ENCODE data around the gene HS3ST5.

The HS3ST5 gene, protein sequence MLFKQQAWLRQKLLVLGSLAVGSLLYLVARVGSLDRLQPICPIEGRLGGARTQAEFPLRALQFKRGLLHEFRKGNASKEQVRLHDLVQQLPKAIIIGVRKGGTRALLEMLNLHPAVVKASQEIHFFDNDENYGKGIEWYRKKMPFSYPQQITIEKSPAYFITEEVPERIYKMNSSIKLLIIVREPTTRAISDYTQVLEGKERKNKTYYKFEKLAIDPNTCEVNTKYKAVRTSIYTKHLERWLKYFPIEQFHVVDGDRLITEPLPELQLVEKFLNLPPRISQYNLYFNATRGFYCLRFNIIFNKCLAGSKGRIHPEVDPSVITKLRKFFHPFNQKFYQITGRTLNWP
- 0 reads per million in 9 experiments for total RNA-seq

DNA sequence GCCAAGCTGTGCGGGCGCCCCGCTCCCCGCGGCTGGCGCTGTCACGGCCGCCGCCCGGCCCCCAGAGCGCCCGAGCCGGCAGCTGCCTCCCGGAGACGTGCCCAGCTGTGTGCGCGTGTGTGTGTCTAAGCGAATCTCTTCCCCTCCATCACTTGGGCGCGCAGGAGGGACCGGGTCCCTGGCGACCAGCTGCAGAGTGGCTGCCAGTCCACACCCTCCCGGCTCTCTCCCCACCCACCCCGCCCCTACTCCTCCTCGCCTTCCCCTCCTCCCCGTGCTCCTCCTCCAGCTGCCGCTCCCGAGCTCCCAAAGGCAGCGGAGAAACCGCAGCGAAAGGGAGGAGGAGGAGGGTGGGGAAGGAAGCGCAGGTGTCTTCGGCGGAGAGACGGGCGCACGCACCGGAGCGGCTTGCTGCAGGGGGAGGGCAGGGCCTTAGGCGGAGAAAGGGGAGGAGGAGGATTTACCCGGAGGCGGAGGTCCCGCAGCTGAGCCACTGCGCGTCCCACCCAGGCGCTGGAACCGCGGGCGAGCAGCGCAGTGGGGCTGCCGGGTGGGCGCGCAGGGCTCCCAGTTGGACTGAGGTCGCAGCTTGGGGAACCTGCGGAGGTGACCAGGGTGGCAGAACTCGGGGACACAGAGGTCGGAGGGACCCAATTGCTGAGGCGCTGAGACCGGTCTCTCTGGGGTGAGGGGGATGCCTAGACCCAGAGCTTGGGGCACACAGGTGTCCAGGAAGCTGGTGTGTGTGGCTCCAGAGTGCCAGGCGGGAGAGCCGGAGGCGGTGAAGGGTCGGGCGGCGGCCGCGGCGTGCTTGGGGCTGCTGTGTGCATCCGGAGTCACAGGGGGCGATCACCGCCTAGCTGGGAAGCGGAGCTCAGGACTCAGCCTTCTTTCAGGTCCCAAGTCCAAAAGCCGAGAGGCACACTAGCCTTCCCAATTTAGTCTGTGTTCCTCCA, at the start of gene HS3ST5:
HS3ST5 (minus strand) TSS at position 198 of the 956 bp plus-strand sequence. CDS start 280,178 bp downstream, outside the sequence.
- ATAC-seq (replicated peaks) (no peak), DNase-seq (no peak)
- no peaks in the 10 kb centered on the region for H3K9me3 Mint-ChIP-seq
- no peak within 1 kb of the TSS for H3K4me3 Mint-ChIP-seq
- H3K27me3 Mint-ChIP-seq, result peaks cover 13 to 23% of the 10 kb centered on the region in 2 donors
- no peaks in the 10 kb centered on the region for H3K36me3 Mint-ChIP-seq (ENCODE audit: insufficient read depth)
- H3K27ac Mint-ChIP-seq, result no peak within 1 kb of the TSS
- no peaks in the 10 kb centered on the region for H3K4me1 Mint-ChIP-seq (ENCODE audit: low read depth in 2 of 2)

DNA sequence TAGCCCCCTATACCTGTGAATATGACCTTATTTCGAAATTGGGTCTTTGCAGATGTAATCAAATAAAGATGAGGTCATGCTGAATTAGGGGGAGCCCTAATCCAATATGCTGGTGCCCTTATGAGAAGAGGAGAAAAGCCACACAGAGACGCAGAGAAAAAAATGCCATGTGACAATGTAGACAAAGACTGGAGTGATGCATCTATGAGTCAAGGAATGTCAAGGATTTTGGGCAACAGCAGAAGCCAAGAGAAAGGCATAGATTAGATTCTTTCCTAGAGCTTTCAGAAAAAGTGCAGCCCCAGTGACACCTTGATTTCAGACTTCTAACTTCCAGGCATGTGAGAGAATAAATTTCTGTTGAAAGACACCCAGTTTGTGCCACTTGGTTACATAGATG, 47.4 kb upstream of the HS3ST5 start:
- Mint-ChIP-seq H3K27ac (no peak overlapping the region), H3K9me3 (peaks cover 0 to 16% of the 10 kb centered on the region in 2 donors), H3K27me3 (no peaks in the 10 kb centered on the region), H3K36me3 (ENCODE audit: insufficient read depth) (no peaks in the 10 kb centered on the region), H3K4me1 (ENCODE audit: low read depth in 2 of 2) (no peaks in the 10 kb centered on the region), H3K4me3 (no peak overlapping the region)
- no peak for ATAC-seq (replicated peaks)
- no peak for DNase-seq

DNA sequence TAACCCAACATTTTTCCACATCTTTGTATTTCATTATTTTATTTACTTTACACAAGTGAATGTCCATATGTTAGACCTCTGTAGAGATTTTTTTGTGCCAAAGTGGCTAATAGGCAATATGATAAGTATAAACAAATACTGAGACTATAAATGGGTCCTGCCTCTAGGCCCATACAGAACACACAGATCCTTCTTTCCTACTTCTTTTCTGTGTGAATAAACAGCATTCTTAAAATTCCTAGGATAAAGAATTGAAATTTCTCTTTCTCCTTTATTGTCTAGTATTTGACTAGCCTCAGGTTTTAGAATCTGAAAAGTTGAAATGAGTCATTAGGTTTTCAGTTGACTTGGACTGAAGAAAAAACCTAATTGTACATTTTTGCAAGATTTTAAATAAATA, 46.3 kb upstream of the HS3ST5 start:
- Mint-ChIP-seq H3K36me3 (ENCODE audit: insufficient read depth) (no peaks in the 10 kb centered on the region), H3K27me3 (no peaks in the 10 kb centered on the region), H3K9me3 (peaks cover 0 to 11% of the 10 kb centered on the region in 2 donors), H3K4me1 (ENCODE audit: low read depth in 2 of 2) (no peaks in the 10 kb centered on the region), H3K27ac (no peak overlapping the region), H3K4me3 (no peak overlapping the region)
- ATAC-seq (replicated peaks) (no peak), DNase-seq (no peak)

DNA sequence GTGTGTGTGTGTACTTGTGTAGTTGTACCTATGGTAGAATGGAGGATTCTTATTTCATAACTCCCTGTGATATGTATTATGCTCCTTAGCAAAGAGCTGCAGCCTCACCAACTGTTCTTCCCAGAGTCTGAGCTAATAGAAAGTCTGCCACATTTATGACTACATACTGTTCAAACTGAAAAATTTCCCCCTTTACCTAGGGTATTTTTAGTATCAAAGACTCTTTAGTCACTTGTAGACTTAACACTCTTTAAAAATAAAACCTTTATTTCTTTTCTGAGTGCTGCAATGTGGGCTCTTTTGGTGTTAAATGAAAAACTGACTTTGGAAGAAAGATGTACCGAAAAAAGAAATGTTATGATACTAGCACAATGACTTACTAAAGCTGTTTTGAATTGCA, 39.6 kb upstream of the HS3ST5 start:
- Mint-ChIP-seq H3K4me3 (no peak overlapping the region), H3K4me1 (ENCODE audit: low read depth in 2 of 2) (no peaks in the 10 kb centered on the region), H3K36me3 (ENCODE audit: insufficient read depth) (no peaks in the 10 kb centered on the region), H3K9me3 (peaks cover 7% of the 10 kb centered on the region in 2 donors), H3K27me3 (no peaks in the 10 kb centered on the region), H3K27ac (no peak overlapping the region)
- ATAC-seq (replicated peaks) (no peak), DNase-seq (no peak)

DNA sequence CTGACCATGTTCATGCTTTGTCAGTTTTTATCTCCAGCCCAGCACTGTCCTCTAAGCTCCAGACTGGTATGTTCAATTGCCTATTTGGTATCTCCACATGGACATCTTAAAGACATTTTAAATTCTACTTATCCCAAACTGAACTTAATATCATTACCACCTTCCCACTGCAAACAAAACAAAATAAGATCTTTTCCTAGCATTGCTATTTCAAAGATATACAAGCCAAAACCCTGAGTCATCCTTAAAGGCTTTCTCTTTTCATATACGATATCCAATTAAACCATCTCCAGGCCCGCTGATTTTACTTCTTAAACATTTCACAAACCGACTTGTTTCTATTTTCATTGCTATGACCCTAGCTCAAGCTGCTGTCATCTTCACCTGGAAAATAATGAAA, 35.1 kb upstream of the HS3ST5 start:
- H3K4me1 Mint-ChIP-seq (ENCODE audit: low read depth in 2 of 2), result no peaks in the 10 kb centered on the region
- DNase-seq (no peak), ATAC-seq (replicated peaks) (no peak)
- H3K9me3 Mint-ChIP-seq, result peaks cover 7% of the 10 kb centered on the region in 2 donors
- no peaks in the 10 kb centered on the region for H3K27me3 Mint-ChIP-seq
- H3K36me3 Mint-ChIP-seq (ENCODE audit: insufficient read depth), result no peaks in the 10 kb centered on the region
- H3K4me3 Mint-ChIP-seq, result no peak overlapping the region
- no peak overlapping the region for H3K27ac Mint-ChIP-seq

DNA sequence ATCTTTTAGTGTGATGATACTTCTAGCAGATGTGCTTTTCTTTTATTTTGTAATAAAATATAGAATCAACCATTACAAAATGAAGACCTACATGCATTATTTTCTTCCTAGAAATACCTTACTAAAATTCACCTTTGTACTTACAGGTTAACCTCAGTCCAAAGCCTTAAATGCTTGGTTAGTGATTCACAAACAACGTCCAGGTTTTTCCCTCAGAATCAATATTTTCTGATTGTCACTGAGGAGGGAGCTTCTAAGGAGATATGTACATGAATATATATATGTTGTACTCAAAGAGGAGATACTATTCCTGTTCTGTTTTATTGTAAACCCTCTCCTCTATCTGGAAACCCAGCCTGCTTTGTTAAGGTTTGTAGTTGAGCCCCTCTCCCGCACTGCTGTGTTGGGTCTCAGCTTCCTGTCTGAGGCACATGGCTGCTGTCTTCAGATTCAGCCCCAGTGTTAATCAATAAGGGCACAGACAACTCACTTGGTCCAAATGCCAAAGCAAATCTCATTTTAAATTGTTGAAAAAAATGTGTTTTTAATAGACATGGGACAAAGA, 33.9 kb upstream of the HS3ST5 start:
- Mint-ChIP-seq H3K9me3 (peaks cover 7 to 12% of the 10 kb centered on the region in 2 donors), H3K27me3 (no peaks in the 10 kb centered on the region), H3K27ac (no peak overlapping the region), H3K4me1 (ENCODE audit: low read depth in 2 of 2) (no peaks in the 10 kb centered on the region), H3K36me3 (ENCODE audit: insufficient read depth) (no peaks in the 10 kb centered on the region), H3K4me3 (no peak overlapping the region)
- ATAC-seq (replicated peaks) (no peak), DNase-seq (no peak)

DNA sequence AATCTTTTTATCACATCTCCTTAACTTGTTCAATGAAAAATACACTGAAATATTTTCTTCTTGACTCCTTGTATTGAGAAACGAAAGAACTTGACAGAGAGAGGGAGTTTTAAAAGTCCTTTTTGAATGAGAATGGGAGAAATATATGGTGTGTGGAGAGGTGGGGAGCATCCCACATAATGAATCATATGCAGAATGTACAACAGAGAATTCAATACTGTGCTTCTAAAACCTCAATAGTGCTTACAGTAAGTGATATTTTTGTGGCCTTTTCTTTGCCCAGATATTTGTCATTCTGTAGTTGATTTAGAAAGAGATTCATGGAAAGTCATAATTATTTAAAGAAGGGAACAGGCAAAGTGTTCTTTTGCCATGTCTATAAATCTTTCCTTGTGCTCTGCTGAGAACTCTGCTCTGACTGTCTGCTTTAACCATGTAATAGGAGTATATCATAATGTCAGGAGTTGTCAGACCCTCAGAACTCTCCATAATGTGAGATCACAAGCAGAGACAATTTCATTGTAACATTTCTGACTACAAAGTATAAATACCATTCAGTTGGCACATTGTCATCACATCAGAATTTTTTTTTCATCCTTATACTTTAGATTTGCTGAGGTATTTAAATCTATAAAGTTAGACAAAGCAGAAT, 32.8 kb upstream of the HS3ST5 start:
- H3K27ac Mint-ChIP-seq, result no peak overlapping the region
- peaks cover 7 to 12% of the 10 kb centered on the region in 2 donors for H3K9me3 Mint-ChIP-seq
- no peaks in the 10 kb centered on the region for H3K27me3 Mint-ChIP-seq
- H3K4me3 Mint-ChIP-seq, result no peak overlapping the region
- no peak for ATAC-seq (replicated peaks)
- DNase-seq, result no peak
- no peaks in the 10 kb centered on the region for H3K36me3 Mint-ChIP-seq (ENCODE audit: insufficient read depth)
- no peaks in the 10 kb centered on the region for H3K4me1 Mint-ChIP-seq (ENCODE audit: low read depth in 2 of 2)

DNA sequence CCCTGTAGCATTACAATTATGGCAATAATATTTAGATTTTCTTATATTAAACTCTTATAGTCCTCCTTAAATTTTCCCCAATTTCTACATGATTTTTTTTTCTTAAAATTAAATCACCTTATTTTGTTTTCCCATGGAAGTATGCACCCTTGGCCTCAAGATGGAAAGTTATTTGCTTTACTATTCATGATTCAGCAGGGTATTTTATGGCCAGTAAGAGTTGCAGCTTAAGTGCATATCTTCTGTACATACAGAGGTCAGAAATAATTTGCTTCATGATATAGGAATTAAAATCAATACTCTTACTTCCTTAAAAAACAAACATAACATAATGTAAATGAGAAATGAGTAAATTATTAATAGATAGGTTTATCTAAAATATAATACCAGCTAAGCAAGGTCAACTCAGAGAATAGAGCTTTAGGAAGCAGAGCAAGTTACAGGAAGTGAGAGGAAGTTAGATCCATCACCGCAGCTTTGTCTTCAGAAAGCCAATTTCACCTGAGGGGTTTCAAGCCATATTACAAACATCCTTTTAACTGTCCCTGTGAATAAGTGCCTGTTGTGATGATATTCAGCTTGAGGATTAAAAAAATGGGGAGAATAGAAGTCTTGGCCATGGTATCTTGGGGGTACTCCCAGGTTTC, 24.6 kb upstream of the HS3ST5 start:
- H3K4me3 Mint-ChIP-seq, result no peak overlapping the region
- no peaks in the 10 kb centered on the region for H3K27me3 Mint-ChIP-seq
- peaks cover 0 to 7% of the 10 kb centered on the region in 2 donors for H3K9me3 Mint-ChIP-seq
- H3K36me3 Mint-ChIP-seq (ENCODE audit: insufficient read depth), result no peaks in the 10 kb centered on the region
- no peaks in the 10 kb centered on the region for H3K4me1 Mint-ChIP-seq (ENCODE audit: low read depth in 2 of 2)
- H3K27ac Mint-ChIP-seq, result no peak overlapping the region
- no peak for ATAC-seq (replicated peaks)
- DNase-seq, result no peak

DNA sequence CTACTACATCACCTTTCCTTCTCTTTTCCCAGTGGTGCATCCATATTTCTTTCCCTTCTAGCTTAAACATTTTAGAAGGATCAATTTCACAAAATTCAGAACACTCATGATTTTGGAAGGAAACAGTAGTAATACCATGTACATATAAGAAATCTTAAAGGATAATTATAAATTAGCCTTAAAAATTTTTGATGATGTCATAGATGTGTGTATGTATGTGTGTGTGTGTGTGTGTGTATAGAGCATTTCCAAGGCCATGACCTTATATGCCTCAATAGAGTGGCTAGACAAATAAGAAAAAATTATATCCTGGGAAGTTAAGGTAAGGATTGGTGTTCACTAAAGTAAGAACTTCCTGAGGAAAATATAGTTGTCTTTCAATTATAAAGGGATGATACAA, 24.1 kb upstream of the HS3ST5 start:
- H3K9me3 Mint-ChIP-seq, result peaks cover 0 to 2% of the 10 kb centered on the region in 2 donors
- DNase-seq, result no peak
- H3K36me3 Mint-ChIP-seq (ENCODE audit: insufficient read depth), result no peaks in the 10 kb centered on the region

DNA sequence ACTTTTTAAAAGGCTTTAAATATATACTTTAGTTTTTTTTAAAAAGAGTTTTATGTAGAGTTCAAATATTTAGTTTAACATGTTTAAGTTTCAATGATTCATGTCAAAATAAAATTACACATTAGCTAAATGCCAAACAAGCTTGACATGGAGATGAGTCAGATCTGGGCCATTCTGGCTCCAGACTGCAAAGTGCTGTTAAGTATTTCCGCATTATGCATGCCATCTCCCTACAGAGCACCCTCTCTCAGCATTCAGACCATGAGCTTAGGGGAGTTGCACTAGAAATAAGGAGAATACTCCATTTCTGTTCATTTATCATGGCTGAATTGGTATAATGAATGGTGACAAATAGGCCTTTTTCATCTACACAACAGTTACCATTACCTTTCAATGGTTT, 21.5 kb upstream of the HS3ST5 start:
- Mint-ChIP-seq H3K4me1 (ENCODE audit: low read depth in 2 of 2) (no peaks in the 10 kb centered on the region), H3K9me3 (peaks cover 7 to 8% of the 10 kb centered on the region in 2 donors), H3K4me3 (no peak overlapping the region), H3K36me3 (ENCODE audit: insufficient read depth) (no peaks in the 10 kb centered on the region), H3K27me3 (no peaks in the 10 kb centered on the region), H3K27ac (no peak overlapping the region)
- ATAC-seq (replicated peaks) (no peak), DNase-seq (no peak)

More for the DNA sequence above, 24.1 kb upstream of the HS3ST5 start:
- Mint-ChIP-seq H3K27me3 (no peaks in the 10 kb centered on the region), H3K27ac (no peak overlapping the region), H3K4me3 (no peak overlapping the region), H3K4me1 (ENCODE audit: low read depth in 2 of 2) (no peaks in the 10 kb centered on the region)
- no peak for ATAC-seq (replicated peaks)

DNA sequence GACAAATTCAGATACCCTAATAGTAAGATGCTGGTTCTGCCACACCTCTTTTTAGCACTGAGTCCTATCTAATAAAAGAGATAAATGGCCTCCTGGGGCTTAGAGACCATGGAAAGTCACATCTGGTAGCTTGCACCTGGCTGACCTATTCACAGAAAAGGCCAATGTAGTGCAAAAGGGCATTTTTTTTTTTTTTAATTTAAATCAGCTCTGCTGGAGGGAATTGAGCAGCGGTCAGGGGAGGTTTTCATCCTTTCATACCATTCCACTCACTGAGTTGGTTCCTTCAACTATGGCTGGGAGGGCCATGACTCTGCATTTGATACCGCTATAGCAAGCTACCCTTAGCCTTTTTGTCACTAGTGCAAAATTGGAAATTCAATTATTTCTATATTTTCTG, 20.1 kb upstream of the HS3ST5 start:
- ATAC-seq (replicated peaks) (no peak), DNase-seq (no peak)
- H3K4me1 Mint-ChIP-seq (ENCODE audit: low read depth in 2 of 2), result no peaks in the 10 kb centered on the region
- H3K36me3 Mint-ChIP-seq (ENCODE audit: insufficient read depth), result no peaks in the 10 kb centered on the region
- H3K27me3 Mint-ChIP-seq, result no peaks in the 10 kb centered on the region
- peaks cover 7 to 8% of the 10 kb centered on the region in 2 donors for H3K9me3 Mint-ChIP-seq
- H3K27ac Mint-ChIP-seq, result no peak overlapping the region
- H3K4me3 Mint-ChIP-seq, result no peak overlapping the region

DNA sequence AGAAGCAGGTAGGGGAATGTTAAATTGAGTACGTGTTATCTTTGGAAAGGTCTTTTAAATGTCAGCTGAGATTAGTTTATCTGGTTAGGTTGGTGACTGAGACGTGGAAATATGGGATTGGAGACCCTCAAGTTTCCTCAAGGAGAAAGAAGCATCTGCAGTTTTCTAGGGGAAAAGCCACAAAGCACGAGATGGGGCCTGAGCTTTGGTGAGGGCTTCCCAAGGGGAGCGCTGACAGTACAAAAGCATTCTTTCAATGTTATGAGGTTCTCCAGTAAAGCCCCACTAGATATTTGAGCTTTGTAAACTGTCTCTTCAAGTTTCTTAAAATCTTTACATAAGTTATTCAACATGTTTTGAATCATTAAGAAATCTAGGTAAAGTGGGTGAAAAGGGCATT, 19.6 kb upstream of the HS3ST5 start:
- no peak for DNase-seq
- no peaks in the 10 kb centered on the region for H3K27me3 Mint-ChIP-seq
- H3K9me3 Mint-ChIP-seq, result peaks cover 7 to 10% of the 10 kb centered on the region in 2 donors
- H3K36me3 Mint-ChIP-seq (ENCODE audit: insufficient read depth), result no peaks in the 10 kb centered on the region
- no peak overlapping the region for H3K4me3 Mint-ChIP-seq
- ATAC-seq (replicated peaks), result no peak
- no peak overlapping the region for H3K27ac Mint-ChIP-seq
- no peaks in the 10 kb centered on the region for H3K4me1 Mint-ChIP-seq (ENCODE audit: low read depth in 2 of 2)

DNA sequence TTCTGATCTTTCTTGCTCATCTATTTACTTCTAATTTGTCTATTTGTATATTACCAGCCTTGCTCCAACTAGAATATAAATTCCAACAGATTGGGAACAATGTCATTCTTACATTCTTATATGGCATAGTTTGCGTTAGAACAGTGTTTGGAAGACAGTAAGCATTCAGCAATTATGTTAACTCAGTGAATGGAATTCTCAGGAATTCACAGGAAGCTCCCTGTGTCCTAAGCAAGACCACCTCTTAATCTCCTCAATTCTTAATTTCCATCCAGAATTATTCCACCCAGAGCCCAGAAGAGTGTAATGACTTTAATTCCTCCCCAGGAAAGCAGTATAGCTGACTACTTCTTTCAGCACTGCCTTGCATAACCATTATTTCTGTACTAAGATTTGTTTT, 18.2 kb upstream of the HS3ST5 start:
- no peaks in the 10 kb centered on the region for H3K4me1 Mint-ChIP-seq (ENCODE audit: low read depth in 2 of 2)
- no peaks in the 10 kb centered on the region for H3K36me3 Mint-ChIP-seq (ENCODE audit: insufficient read depth)
- peaks cover 7 to 16% of the 10 kb centered on the region in 2 donors for H3K9me3 Mint-ChIP-seq
- DNase-seq (no peak), ATAC-seq (replicated peaks) (no peak)
- H3K27me3 Mint-ChIP-seq, result no peaks in the 10 kb centered on the region
- H3K27ac Mint-ChIP-seq, result no peak overlapping the region
- no peak overlapping the region for H3K4me3 Mint-ChIP-seq

Measured in effector memory CD8-positive, alpha-beta T cell (primary cell).